WERI-Rb-1 (cell line): ENCODE data around the gene TNFAIP8L2.

Experiments
- DNase-seq: peaks from one replicate; pipeline ENCODE4 v3.0.0-alpha.2; 2020
- H3K27ac ChIP-seq: fragments of 250-450 bp; sonication (Bioruptor Pico); 2 replicates; pipeline ENCODE4 v1.5.1; 2020; ENCODE audit warnings: mild to moderate bottlenecking, moderate library complexity
- H3K27me3 ChIP-seq: fragments of 250-450 bp; sonication (Bioruptor Pico); 2 replicates; pipeline ENCODE4 v1.5.1; 2021; ENCODE audit warnings: mild to moderate bottlenecking, low read depth, moderate library complexity; ENCODE audit not compliant: insufficient read depth, severe bottlenecking
- H3K36me3 ChIP-seq: fragments of 250-450 bp; sonication (Bioruptor Pico); 2 replicates; pipeline ENCODE4 v1.5.1; 2020; ENCODE audit warnings: mild to moderate bottlenecking, moderate library complexity
- H3K4me3 ChIP-seq: 2 replicates; pipeline ENCODE4 v1.5.1; 2011; ENCODE audit warnings: low read depth, mild to moderate bottlenecking, control low read depth, low read length
- H3K9me3 ChIP-seq: fragments of 250-450 bp; sonication (Bioruptor Pico); 2 replicates; pipeline ENCODE4 v1.5.1; 2021; ENCODE audit warnings: mild to moderate bottlenecking, moderate library complexity; ENCODE audit not compliant: severe bottlenecking
- TF ChIP-seq, protein P1 (sequence below): IDR thresholded peaks from 2 replicates; pipeline ENCODE4 v1.5.1; 2011; ENCODE audit warnings: low read depth, mild to moderate bottlenecking, control low read depth, inconsistent platforms, low read length

Gene TNFAIP8L2

DNA sequence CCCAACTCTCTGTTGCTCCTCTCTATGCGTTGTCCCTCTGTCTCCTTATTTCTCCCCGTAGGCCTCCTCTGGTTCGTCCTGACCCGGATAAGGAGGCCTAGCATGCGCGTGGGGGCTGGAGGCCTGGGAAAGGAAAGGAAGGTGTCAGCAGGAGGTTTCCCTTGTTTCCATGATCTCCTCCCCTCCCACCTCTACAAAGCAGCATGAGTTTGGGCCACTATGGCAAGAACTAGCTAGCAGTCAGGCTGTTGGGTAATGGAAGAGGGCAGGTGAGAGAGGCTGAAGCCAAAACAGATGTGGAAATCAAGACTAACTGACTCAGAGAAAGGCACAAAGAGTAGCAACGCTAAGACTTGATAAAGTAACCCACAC, 9.3 kb upstream of the TNFAIP8L2 start:
- no peak for DNase-seq
- H3K4me3 ChIP-seq: peak overlapping the region; percentile 73
- H3K36me3 ChIP-seq: peaks cover 24% of the 10 kb centered on the region
- no peaks in the 10 kb centered on the region for H3K9me3 ChIP-seq
- TF ChIP-seq, protein P1, sequence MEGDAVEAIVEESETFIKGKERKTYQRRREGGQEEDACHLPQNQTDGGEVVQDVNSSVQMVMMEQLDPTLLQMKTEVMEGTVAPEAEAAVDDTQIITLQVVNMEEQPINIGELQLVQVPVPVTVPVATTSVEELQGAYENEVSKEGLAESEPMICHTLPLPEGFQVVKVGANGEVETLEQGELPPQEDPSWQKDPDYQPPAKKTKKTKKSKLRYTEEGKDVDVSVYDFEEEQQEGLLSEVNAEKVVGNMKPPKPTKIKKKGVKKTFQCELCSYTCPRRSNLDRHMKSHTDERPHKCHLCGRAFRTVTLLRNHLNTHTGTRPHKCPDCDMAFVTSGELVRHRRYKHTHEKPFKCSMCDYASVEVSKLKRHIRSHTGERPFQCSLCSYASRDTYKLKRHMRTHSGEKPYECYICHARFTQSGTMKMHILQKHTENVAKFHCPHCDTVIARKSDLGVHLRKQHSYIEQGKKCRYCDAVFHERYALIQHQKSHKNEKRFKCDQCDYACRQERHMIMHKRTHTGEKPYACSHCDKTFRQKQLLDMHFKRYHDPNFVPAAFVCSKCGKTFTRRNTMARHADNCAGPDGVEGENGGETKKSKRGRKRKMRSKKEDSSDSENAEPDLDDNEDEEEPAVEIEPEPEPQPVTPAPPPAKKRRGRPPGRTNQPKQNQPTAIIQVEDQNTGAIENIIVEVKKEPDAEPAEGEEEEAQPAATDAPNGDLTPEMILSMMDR: no peak
- no peaks in the 10 kb centered on the region for H3K27me3 ChIP-seq
- peak overlapping the region; percentile 86 for H3K27ac ChIP-seq

DNA sequence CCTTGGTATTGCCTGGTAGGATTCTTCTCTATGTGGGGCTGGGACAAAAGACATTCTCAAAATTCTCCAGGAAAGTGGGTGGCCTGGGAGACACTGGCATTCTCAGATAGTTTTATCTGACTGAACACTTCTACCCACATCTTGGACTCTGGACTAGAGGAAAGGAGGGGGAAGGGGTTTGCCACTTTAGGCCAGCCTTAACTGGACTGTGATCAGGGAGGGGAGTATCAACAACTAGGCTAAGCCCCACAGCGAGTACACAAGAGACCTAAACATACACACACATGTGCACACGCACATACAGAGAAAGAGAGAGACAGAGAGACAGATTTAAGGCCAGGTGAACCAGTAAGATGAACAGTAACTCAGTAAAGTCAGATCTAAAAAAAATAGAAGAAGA, 8.8 kb upstream of the TNFAIP8L2 start:
- Histone ChIP-seq H3K36me3 (peaks cover 21% of the 10 kb centered on the region), H3K27me3 (no peaks in the 10 kb centered on the region), H3K9me3 (no peaks in the 10 kb centered on the region), H3K27ac (peak overlapping the region; percentile 86), H3K4me3 (no peak overlapping the region)
- TF ChIP-seq, protein P1: no peak
- no peak for DNase-seq

DNA sequence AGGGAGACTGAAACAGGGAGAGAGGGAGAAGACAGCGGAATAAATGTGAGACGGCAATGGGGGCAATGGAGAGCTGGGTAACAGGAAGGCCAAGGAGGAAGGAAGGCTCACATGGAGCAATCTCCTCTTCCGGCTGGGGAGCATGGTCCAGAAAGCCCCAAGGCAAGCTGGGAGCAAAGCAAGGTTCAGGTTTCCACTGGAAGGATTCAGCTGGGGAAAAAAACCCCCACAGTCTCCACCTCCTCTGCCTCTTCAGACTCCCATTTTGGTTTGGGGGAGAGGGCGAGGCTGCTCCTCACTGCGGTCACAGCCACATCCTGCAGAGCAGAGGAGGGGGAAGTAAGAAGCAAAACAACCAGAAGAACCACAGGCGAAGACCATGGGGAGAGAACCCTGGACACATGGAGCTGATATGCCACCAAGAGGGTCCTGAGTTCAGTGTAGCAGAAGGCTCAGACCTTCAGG, 650 bp downstream of the TNFAIP8L2 start:
- Histone ChIP-seq H3K9me3 (no peaks in the 10 kb centered on the region), H3K4me3 (no peak overlapping the region), H3K27me3 (no peaks in the 10 kb centered on the region), H3K36me3 (peaks cover 49% of the 10 kb centered on the region), H3K27ac (no peak overlapping the region)
- no peak for DNase-seq
- TF ChIP-seq, protein P1: no peak

DNA sequence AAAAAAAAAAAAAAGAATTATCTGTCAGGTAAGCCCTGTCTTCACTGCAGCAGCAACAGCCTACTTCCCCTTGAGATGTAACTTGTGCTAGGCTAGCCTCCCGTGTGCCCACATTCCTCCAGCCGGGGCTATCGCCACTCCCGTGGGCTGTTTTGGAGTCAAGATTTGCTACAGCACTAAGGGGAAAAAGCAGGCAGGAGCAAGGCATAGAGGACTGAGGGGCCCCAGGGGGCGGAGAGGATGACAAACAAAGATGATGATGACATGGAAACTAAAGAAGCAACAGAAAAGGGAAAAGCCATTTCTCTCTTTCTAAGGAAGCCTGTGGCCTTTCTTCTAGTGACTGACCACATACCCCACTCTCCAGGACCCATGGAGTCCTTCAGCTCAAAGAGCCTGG, 1.9 kb downstream of the TNFAIP8L2 start:
- H3K9me3 ChIP-seq: no peaks in the 10 kb centered on the region
- peaks cover 49% of the 10 kb centered on the region for H3K36me3 ChIP-seq
- no peak for DNase-seq
- H3K27ac ChIP-seq: no peak overlapping the region
- TF ChIP-seq, protein P1: no peak
- H3K27me3 ChIP-seq: no peaks in the 10 kb centered on the region
- H3K4me3 ChIP-seq: no peak overlapping the region

DNA sequence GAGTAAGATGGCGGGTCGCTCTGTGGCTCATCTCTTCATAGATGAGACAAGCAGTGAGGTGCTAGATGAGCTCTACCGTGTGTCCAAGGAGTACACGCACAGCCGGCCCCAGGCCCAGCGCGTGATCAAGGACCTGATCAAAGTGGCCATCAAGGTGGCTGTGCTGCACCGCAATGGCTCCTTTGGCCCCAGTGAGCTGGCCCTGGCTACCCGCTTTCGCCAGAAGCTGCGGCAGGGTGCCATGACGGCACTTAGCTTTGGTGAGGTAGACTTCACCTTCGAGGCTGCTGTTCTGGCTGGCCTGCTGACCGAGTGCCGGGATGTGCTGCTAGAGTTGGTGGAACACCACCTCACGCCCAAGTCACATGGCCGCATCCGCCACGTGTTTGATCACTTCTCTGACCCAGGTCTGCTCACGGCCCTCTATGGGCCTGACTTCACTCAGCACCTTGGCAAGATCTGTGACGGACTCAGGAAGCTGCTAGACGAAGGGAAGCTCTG, 2.4 kb downstream of the TNFAIP8L2 start:
- TF ChIP-seq, protein P1: 0 out of 2 replicates have a peak, but pooled peaks have one; percentile 5
- Histone ChIP-seq H3K36me3 (peaks cover 49% of the 10 kb centered on the region), H3K4me3 (no peak overlapping the region), H3K27ac (no peak overlapping the region), H3K27me3 (no peaks in the 10 kb centered on the region), H3K9me3 (no peaks in the 10 kb centered on the region)
- DNase-seq: no peak

DNA sequence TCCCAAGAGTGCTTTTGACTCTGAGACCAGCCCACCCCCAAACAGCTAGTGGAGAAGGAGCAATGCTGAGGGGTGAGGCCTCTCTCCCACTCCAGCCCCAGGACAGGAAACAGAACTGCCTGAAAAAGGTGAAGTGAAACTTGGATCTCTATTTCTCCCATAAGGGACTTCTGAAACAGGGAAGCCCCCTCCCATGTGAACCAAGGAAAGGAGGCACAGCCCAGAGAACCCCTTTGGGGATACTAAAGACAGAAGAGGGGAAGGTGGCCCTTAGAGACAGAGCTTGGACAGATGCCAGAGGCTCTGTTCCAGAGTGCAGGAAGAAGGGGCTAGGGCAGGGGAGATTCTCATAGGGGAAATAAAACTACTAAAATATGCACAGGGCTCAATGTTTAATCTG, 2.9 kb downstream of the TNFAIP8L2 start:
- no peak overlapping the region for H3K4me3 ChIP-seq
- TF ChIP-seq, protein P1: no peak

More for the DNA sequence above, 2.9 kb downstream of the TNFAIP8L2 start:
- no peaks in the 10 kb centered on the region for H3K9me3 ChIP-seq
- H3K27me3 ChIP-seq: no peaks in the 10 kb centered on the region
- peaks cover 49% of the 10 kb centered on the region for H3K36me3 ChIP-seq
- H3K27ac ChIP-seq: no peak overlapping the region
- no peak for DNase-seq
